Mucosa of descending colon (tissue), 3 donors: ENCODE measurements around the gene COL5A1. TPM values are rescaled to one million over a fixed set of nuclear protein-coding genes. Genes with fewer than 3 reads are reported as not detected.

Experiments
- ATAC-seq: fragments of 200-7000 bp; cut with Tn5 transposase; one replicate; pipeline ENCODE4 v1.9.1; 2020; ENCODE audit warnings: mild to moderate bottlenecking, moderate library complexity
- DNase-seq, 3 donors: peaks; one replicate each; pipeline ENCODE4 v3.0.0-alpha.2; 2020
- H3K36me3 ChIP-seq: fragments of 200-600 bp; one replicate; pipeline ENCODE4 v1.8.0; 2021; ENCODE audit warnings: low read depth, mild to moderate bottlenecking
- H3K4me1 ChIP-seq: fragments of 200-600 bp; one replicate; pipeline ENCODE4 v1.8.0; 2021; ENCODE audit warnings: low read depth, mild to moderate bottlenecking
- H3K4me3 ChIP-seq: fragments of 200-600 bp; one replicate; pipeline ENCODE4 v1.8.0; 2021; ENCODE audit warnings: mild to moderate bottlenecking
- H3K9me3 ChIP-seq: fragments of 200-600 bp; one replicate; pipeline ENCODE4 v1.8.0; 2021; ENCODE audit warnings: mild to moderate bottlenecking
- intact Hi-C, 2 donors: fragments of 100-400 bp; cut with DNase I in 1 of 2; cut with micrococcal nuclease in 1 of 2; formaldehyde crosslinking; loops; one replicate each; pipeline versions ENCODE4 v1.11.0 to v1.11.1; 2022; cut with DNase I, micrococcal nuclease
- total RNA-seq, 3 donors: library from RNA; stranded (reverse); fragmentation: NEBNext Ultra II Directional in 2 of 3; extraction: Animal tissue kit (Norgen Biotek cat#: 25700) in 2 of 3; gene quantifications; one replicate each; pipeline versions ENCODE4 v1.2.1 to v1.2.4, GENCODE V29; 2021 to 2023
- TF ChIP-seq, protein P1 (sequence below): fragments of 200-600 bp; IDR thresholded peaks from one replicate; pipeline ENCODE4 v1.8.0; 2022; ENCODE audit warnings: antibody characterized with exemption, mild to moderate bottlenecking
- donor health status: DM: no; HTN: no; CAD: no; lungs with moderate emphysema.
- donor health status: DM: no; HTN: no; CAD: no.
- donor health status: DM: no; HTN: yes; CAD: no.

COL5A1 gene
- total RNA-seq, 3 donors from 2014 or later = 8.6 to 62.3 (median 22.2) TPM

DNA sequence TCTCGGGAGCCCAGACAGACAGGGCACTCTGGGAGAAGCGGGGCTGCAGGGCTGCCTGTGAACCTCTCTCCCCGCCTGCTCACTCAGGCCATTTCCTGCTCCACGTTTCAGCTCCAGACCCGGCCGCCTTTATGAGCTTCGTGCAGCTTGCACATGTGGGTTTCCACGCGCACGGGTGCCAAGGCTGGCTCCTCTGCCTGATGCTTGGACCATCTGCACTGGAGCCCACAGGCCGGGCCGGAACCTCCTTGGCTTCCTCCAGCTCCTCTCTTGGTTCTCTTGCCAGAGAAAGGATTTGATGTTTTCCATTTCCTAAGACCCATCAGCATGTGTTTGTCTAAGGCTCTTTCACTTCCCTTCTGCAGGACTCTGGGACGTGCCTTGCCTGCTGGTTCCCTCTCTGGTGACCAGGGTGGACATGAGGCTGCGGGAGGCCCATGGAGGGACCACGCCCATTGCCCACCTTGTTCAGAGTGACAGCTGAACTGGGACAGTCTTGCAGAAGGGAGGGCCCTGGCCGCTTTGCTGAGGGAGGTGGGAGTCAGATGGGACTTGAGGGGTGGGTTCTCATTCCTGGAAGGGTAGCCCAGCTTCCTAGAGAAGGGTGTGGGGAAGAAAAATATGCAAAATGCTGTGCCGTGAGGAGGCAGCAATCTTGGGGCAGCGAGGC is 23.3 kb upstream of the COL5A1 start:
- ATAC-seq = no peak
- no peak overlapping the region for H3K4me3 ChIP-seq

DNA sequence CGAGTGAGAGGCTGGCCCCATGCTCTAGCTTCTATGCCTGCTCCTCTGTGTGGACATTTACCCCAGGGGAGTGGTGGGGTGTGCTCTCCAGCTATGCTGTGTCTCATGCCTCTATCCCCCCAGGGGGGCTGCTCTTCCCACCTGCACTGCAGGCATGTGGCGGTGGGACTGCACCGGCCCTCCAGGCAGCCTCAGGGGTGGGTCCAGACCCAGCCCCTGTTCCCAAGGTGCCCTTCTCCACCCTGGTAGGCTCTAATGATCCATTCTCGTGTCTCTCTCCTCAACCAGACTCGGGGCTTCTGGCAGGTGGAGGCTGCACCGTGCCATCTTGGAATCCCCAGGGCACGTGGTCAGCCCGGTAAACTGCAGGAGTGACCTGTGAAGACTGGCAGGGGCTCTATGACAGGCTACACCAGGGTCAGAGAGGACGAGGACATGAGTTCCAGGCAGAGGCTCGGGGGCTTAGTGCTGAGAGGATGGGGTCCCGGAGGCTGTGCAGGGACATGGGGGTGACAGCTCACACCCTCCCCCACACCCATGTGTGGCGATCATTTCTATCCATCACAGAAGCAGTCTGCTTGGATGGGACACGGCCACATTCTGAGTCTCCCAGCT is 22.7 kb upstream of the COL5A1 start:
- TF ChIP-seq, protein P1, sequence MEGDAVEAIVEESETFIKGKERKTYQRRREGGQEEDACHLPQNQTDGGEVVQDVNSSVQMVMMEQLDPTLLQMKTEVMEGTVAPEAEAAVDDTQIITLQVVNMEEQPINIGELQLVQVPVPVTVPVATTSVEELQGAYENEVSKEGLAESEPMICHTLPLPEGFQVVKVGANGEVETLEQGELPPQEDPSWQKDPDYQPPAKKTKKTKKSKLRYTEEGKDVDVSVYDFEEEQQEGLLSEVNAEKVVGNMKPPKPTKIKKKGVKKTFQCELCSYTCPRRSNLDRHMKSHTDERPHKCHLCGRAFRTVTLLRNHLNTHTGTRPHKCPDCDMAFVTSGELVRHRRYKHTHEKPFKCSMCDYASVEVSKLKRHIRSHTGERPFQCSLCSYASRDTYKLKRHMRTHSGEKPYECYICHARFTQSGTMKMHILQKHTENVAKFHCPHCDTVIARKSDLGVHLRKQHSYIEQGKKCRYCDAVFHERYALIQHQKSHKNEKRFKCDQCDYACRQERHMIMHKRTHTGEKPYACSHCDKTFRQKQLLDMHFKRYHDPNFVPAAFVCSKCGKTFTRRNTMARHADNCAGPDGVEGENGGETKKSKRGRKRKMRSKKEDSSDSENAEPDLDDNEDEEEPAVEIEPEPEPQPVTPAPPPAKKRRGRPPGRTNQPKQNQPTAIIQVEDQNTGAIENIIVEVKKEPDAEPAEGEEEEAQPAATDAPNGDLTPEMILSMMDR = no peak
- no peaks in the 10 kb centered on the region for H3K36me3 ChIP-seq
- H3K9me3 ChIP-seq = no peaks in the 10 kb centered on the region
- H3K4me3 ChIP-seq = no peak overlapping the region
- intact Hi-C loops = no loop called here
- no peak for ATAC-seq
- DNase-seq = no peak
- no peaks in the 10 kb centered on the region for H3K4me1 ChIP-seq

More for the DNA sequence above, 23.3 kb upstream of the COL5A1 start:
- DNase-seq = peak in 1 of 3 donors; percentile 34
- Histone ChIP-seq H3K4me1 (no peaks in the 10 kb centered on the region), H3K36me3 (no peaks in the 10 kb centered on the region), H3K9me3 (no peaks in the 10 kb centered on the region)
- TF ChIP-seq, protein P1 = no peak
- intact Hi-C loops = no loop called here

- H3K4me3 ChIP-seq = no peak overlapping the region
- H3K36me3 ChIP-seq = no peaks in the 10 kb centered on the region
- intact Hi-C loops = no loop called here
- no peaks in the 10 kb centered on the region for H3K4me1 ChIP-seq
- TF ChIP-seq, protein P1 = no peak
- no peak for DNase-seq
- no peak for ATAC-seq
- H3K9me3 ChIP-seq = no peaks in the 10 kb centered on the region
These were observed 22.1 kb upstream of the COL5A1 start for GRCh38 chr9:134619448-134619982.

GRCh38 chr9:134619983-134620661 is 21.5 kb upstream of the COL5A1 start:
- peak in 1 of 3 donors; percentile 39 for DNase-seq

More at GRCh38 chr9:134619983-134620661, 21.5 kb upstream of the COL5A1 start:
- TF ChIP-seq, protein P1 = no peak
- Histone ChIP-seq H3K4me1 (no peaks in the 10 kb centered on the region), H3K36me3 (no peaks in the 10 kb centered on the region), H3K4me3 (no peak overlapping the region), H3K9me3 (no peaks in the 10 kb centered on the region)
- no peak for ATAC-seq
- intact Hi-C loops = no loop called here
